ENCODE results near the gene GLB1L3. TPM values are rescaled to one million over a fixed set of nuclear protein-coding genes. Genes with fewer than 3 reads are reported as not detected.
"Not testable (repeated sequence)": the region's sequence is repeated elsewhere in the genome, so short reads cannot be mapped to it uniquely, and the experiment has no call there.

The GLB1L3 gene
- polyA plus RNA-seq, 1 experiment, result not detected

- DNase-seq (ENCODE audit: low read depth), result no peak
- no peak for TF ChIP-seq CTCF (IDR thresholded peaks at IDR 0.05; ENCODE audit: insufficient read depth, low read depth, low read length)
- POLR2A ChIA-PET, result no interaction called here
Measured at GRCh38 chr11:134313821-134314607, 37.8 kb downstream of the GLB1L3 start.

GRCh38 chr11:134317103-134317502, 40.9 kb downstream of the GLB1L3 start:
- TF ChIP-seq CTCF (IDR thresholded peaks at IDR 0.05; ENCODE audit: insufficient read depth, low read depth, low read length), result no peak
- DNase-seq (ENCODE audit: low read depth), result no peak
- H3K36me3 ChIP-seq (ENCODE audit: control insufficient read depth, insufficient read depth, low read length), result no peaks in the 10 kb centered on the region
- no peak overlapping the region for H3K4me3 ChIP-seq (ENCODE audit: low read depth, low read length)
- ChIA-PET CTCF (no interaction called here), POLR2A (no interaction called here)
- no peaks in the 10 kb centered on the region for H3K27me3 ChIP-seq (ENCODE audit: control insufficient read depth, insufficient read depth, low read length)

More at GRCh38 chr11:134313821-134314607, 37.8 kb downstream of the GLB1L3 start:
- no peak overlapping the region for H3K4me3 ChIP-seq (ENCODE audit: low read depth, low read length)
- CTCF ChIA-PET, result no interaction called here
- no peaks in the 10 kb centered on the region for H3K27me3 ChIP-seq (ENCODE audit: control insufficient read depth, insufficient read depth, low read length)
- H3K36me3 ChIP-seq (ENCODE audit: control insufficient read depth, insufficient read depth, low read length), result no peaks in the 10 kb centered on the region

GRCh38 chr11:134321373-134321772, 45.2 kb downstream of the GLB1L3 start:
- H3K36me3 ChIP-seq (ENCODE audit: control insufficient read depth, insufficient read depth, low read length); CTCF ChIA-PET; DNase-seq (ENCODE audit: low read depth); H3K27me3 ChIP-seq (ENCODE audit: control insufficient read depth, insufficient read depth, low read length); POLR2A ChIA-PET; H3K4me3 ChIP-seq (ENCODE audit: low read depth, low read length): not testable (repeated sequence)

- ChIA-PET POLR2A (no interaction called here), CTCF (no interaction called here)
Measured at GRCh38 chr11:134322553-134322952, 46.4 kb downstream of the GLB1L3 start.

GRCh38 chr11:134328433-134328832, 52.3 kb downstream of the GLB1L3 start:
- Histone ChIP-seq H3K4me3 (ENCODE audit: low read depth, low read length) (no peak overlapping the region), H3K36me3 (ENCODE audit: control insufficient read depth, insufficient read depth, low read length) (no peaks in the 10 kb centered on the region), H3K27me3 (ENCODE audit: control insufficient read depth, insufficient read depth, low read length) (peaks cover 5% of the 10 kb centered on the region)
- ChIA-PET CTCF (no interaction called here), POLR2A (no interaction called here)
- no peak for TF ChIP-seq CTCF (IDR thresholded peaks at IDR 0.05; ENCODE audit: insufficient read depth, low read depth, low read length)
- no peak for DNase-seq (ENCODE audit: low read depth)

More at GRCh38 chr11:134322553-134322952, 46.4 kb downstream of the GLB1L3 start:
- H3K27me3 ChIP-seq (ENCODE audit: control insufficient read depth, insufficient read depth, low read length), result no peaks in the 10 kb centered on the region
- H3K4me3 ChIP-seq (ENCODE audit: low read depth, low read length), result no peak overlapping the region
- no peak for TF ChIP-seq CTCF (IDR thresholded peaks at IDR 0.05; ENCODE audit: insufficient read depth, low read depth, low read length)
- no peaks in the 10 kb centered on the region for H3K36me3 ChIP-seq (ENCODE audit: control insufficient read depth, insufficient read depth, low read length)
- no peak for DNase-seq (ENCODE audit: low read depth)
